Body of pancreas (tissue), 4 donors: ENCODE measurements around the gene OR6N2.

Experiments
- POLR2A ChIP-seq, 3 donors: fragments of 450-650 bp; IDR thresholded peaks; one replicate each; pipeline ENCODE4 v1.6.1; 2016; ENCODE audit warnings: antibody characterized with exemption in 3 of 3, mild to moderate bottlenecking in 2 of 3
- TF ChIP-seq, protein P1 (sequence below), 7 experiments: fragments of 450-650 bp in 4 of 7; fragments of 200-600 bp in 3 of 7; sonication (generic) in 3 of 7; IDR thresholded peaks; one replicate each; pipeline ENCODE4 v1.5.1; 2016 to 2019; ENCODE audit warnings: antibody characterized with exemption in 7 of 7

- TF ChIP-seq, protein P1, sequence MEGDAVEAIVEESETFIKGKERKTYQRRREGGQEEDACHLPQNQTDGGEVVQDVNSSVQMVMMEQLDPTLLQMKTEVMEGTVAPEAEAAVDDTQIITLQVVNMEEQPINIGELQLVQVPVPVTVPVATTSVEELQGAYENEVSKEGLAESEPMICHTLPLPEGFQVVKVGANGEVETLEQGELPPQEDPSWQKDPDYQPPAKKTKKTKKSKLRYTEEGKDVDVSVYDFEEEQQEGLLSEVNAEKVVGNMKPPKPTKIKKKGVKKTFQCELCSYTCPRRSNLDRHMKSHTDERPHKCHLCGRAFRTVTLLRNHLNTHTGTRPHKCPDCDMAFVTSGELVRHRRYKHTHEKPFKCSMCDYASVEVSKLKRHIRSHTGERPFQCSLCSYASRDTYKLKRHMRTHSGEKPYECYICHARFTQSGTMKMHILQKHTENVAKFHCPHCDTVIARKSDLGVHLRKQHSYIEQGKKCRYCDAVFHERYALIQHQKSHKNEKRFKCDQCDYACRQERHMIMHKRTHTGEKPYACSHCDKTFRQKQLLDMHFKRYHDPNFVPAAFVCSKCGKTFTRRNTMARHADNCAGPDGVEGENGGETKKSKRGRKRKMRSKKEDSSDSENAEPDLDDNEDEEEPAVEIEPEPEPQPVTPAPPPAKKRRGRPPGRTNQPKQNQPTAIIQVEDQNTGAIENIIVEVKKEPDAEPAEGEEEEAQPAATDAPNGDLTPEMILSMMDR (IDR thresholded peaks at IDR 0.05): no peak
- no peak for TF ChIP-seq POLR2A (IDR thresholded peaks at IDR 0.05)
Observed at GRCh38 chr1:158781104-158781503, at the start of gene OR6N2.
